Loucy (cell line): ENCODE measurements around the gene MRPL24.

Experiments
- H2AFZ ChIP-seq: fragments of 200-600 bp; sonication (generic); 2 replicates; pipeline ENCODE4 v1.6.0; 2016; ENCODE audit warnings: antibody characterized with exemption, mild to moderate bottlenecking, low read length, moderate library complexity
- H3F3A ChIP-seq: fragments of 200-600 bp; 2 replicates; pipeline ENCODE4 v1.6.0; 2016; ENCODE audit warnings: antibody characterized with exemption, low read depth, mild to moderate bottlenecking
- H3K27me3 ChIP-seq: fragments of 200-600 bp; sonication (generic); 2 replicates; pipeline ENCODE4 v1.6.1; 2014; ENCODE audit warnings: low read length, mild to moderate bottlenecking; ENCODE audit not compliant: insufficient read depth, poor library complexity, severe bottlenecking
- H3K36me3 ChIP-seq: fragments of 200-600 bp; sonication (generic); 2 replicates; pipeline ENCODE4 v1.6.1; 2016; ENCODE audit warnings: low read length; ENCODE audit not compliant: insufficient read depth
- H3K4me1 ChIP-seq: fragments of 200-600 bp; sonication (generic); 2 replicates; pipeline ENCODE4 v1.5.1; 2014; ENCODE audit warnings: low read length, mild to moderate bottlenecking; ENCODE audit not compliant: insufficient read depth, poor library complexity, severe bottlenecking
- H3K4me2 ChIP-seq: fragments of 200-600 bp; sonication (generic); 2 replicates; pipeline ENCODE4 v1.6.0; 2014; ENCODE audit warnings: antibody characterized with exemption, low read length, low read depth, mild to moderate bottlenecking; ENCODE audit not compliant: poor library complexity, severe bottlenecking
- H3K4me3 ChIP-seq: fragments of 200-600 bp; sonication (generic); 2 replicates; pipeline ENCODE4 v1.5.1; 2014; ENCODE audit warnings: low read length, mild to moderate bottlenecking, mixed read lengths; ENCODE audit not compliant: poor library complexity, severe bottlenecking
- H3K79me2 ChIP-seq: fragments of 200-600 bp; sonication (generic); 2 replicates; pipeline ENCODE4 v1.6.1; 2014; ENCODE audit warnings: low read length; ENCODE audit not compliant: insufficient read depth
- H3K9ac ChIP-seq: fragments of 200-600 bp; sonication (generic); 2 replicates; pipeline ENCODE4 v1.6.0; 2014; ENCODE audit warnings: mild to moderate bottlenecking, low read depth, low read length, moderate library complexity; ENCODE audit not compliant: poor library complexity, severe bottlenecking
- H3K9me2 ChIP-seq: fragments of 200-600 bp; sonication (generic); replicated peaks from 2 replicates; pipeline ENCODE4 v1.6.1; 2016; ENCODE audit warnings: low read depth, low read length, mixed read lengths
- H3K9me3 ChIP-seq: fragments of 200-600 bp; sonication (generic); 2 replicates; pipeline ENCODE4 v1.6.1; 2014; ENCODE audit warnings: mild to moderate bottlenecking, antibody characterized with exemption, low read length, low read depth; ENCODE audit not compliant: insufficient read depth
- H4K20me1 ChIP-seq: fragments of 200-600 bp; sonication (generic); 2 replicates; pipeline ENCODE4 v1.6.0; 2014; ENCODE audit warnings: antibody characterized with exemption, low read length, mild to moderate bottlenecking; ENCODE audit not compliant: insufficient read depth, poor library complexity, severe bottlenecking
- EZH2phosphoT487 ChIP-seq: fragments of 200-600 bp; IDR thresholded peaks from 2 replicates; pipeline ENCODE4 v1.6.1; 2018; ENCODE audit warnings: antibody characterized with exemption, mild to moderate bottlenecking, moderate library complexity, borderline replicate concordance
- TF ChIP-seq, protein P1 (sequence below): fragments of 200-600 bp; sonication (generic); conservative IDR thresholded peaks from 2 replicates; pipeline ENCODE4 v1.5.1; 2014; ENCODE audit warnings: mild to moderate bottlenecking, antibody characterized with exemption, low read length

MRPL24 gene

DNA sequence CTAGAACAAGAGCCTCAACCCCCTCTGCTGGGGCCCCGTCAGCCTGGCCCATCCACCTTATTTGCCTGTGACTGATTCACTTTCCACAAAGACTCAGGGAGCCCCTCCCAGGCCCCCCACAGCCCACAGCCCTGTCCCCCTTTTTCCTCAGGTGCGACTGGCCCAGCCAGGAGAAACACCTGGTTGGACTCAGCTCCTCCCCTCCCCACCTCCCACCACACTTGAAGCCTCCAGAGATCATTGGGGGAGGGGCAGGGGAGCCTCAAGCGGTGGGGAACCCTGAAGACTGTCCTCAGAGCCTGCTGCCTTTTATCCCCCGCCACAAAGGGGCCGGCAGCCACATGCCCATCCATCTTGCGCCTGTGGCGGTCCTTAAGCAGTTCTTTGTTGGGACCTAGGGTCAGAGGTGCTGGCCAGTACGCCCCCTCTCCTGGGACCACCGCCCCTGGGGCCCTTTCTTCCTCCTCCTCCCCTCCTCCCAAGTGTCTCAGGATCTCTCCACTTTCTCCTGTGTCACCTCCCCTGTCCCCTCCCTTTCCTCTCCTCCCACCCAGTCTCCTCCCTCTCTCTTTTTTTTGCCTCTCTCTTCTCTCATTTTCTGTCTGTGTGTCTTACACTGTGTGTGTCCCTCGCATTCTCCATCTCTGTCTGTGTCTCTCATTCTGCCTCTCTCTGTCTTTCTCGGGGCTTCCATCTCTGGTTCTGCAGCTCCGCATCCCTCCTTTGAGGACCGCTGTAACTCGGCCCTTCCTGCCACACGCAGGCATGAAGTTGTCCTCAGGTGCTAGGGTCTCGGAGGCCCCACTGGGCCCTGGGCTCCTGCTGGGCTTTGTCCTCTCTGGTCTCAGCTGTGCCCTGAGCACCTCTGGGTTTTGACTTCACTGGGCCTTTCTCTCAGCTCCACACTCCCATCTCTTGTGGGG, 47.7 kb downstream of the MRPL24 start:
- Histone ChIP-seq H2AFZ (no peak overlapping the region; the same call in 1 of the 2 replicates), H3F3A (no peaks in the 10 kb centered on the region), H3K27me3 (no peaks in the 10 kb centered on the region), H3K36me3 (no peaks in the 10 kb centered on the region), H3K4me1 (peaks cover 21% of the 10 kb centered on the region), H3K9me3 (no peaks in the 10 kb centered on the region), H3K79me2 (no peaks in the 10 kb centered on the region), H3K9me2 (no peaks in the 10 kb centered on the region), H3K9ac (no peak overlapping the region), H4K20me1 (no peaks in the 10 kb centered on the region), H3K4me2 (no peak overlapping the region), H3K4me3 (no peak overlapping the region)
- TF ChIP-seq, protein P1, sequence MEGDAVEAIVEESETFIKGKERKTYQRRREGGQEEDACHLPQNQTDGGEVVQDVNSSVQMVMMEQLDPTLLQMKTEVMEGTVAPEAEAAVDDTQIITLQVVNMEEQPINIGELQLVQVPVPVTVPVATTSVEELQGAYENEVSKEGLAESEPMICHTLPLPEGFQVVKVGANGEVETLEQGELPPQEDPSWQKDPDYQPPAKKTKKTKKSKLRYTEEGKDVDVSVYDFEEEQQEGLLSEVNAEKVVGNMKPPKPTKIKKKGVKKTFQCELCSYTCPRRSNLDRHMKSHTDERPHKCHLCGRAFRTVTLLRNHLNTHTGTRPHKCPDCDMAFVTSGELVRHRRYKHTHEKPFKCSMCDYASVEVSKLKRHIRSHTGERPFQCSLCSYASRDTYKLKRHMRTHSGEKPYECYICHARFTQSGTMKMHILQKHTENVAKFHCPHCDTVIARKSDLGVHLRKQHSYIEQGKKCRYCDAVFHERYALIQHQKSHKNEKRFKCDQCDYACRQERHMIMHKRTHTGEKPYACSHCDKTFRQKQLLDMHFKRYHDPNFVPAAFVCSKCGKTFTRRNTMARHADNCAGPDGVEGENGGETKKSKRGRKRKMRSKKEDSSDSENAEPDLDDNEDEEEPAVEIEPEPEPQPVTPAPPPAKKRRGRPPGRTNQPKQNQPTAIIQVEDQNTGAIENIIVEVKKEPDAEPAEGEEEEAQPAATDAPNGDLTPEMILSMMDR, result no peak
- no peak for TF ChIP-seq EZH2phosphoT487

DNA sequence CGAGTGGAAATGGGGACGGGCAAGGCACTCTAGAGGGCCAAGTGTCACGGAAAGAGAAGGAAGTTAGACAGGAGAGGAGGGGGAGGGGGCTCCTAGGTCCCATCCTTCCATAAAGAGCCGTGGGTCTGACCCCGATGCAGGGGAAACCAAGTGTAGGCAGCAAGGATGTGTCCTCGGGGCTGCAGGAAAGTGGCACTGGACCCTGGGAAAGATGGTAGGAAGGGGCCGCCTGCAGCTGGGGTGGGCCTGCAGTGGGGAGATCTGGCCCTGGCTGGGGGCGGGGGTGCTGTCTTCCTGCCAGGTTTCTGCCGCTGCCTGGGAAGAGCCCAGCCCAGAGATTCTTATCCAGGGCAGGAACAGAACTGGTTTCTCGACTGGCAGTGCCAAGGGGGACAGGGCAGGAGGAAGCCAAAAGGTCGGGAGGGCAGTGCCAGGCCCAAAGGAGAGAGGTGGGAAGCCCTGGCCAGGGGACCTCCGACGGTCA, 48.4 kb downstream of the MRPL24 start:
- Histone ChIP-seq H3K4me1 (peaks cover 21% of the 10 kb centered on the region), H3K9me2 (no peaks in the 10 kb centered on the region), H3F3A (no peaks in the 10 kb centered on the region), H3K79me2 (no peaks in the 10 kb centered on the region), H3K36me3 (no peaks in the 10 kb centered on the region), H3K27me3 (no peaks in the 10 kb centered on the region), H3K4me2 (no peak overlapping the region), H4K20me1 (no peaks in the 10 kb centered on the region), H3K9ac (no peak overlapping the region), H3K4me3 (no peak overlapping the region), H3K9me3 (no peaks in the 10 kb centered on the region), H2AFZ (no peak overlapping the region)
- no peak for TF ChIP-seq EZH2phosphoT487
- TF ChIP-seq, protein P1, result no peak

DNA sequence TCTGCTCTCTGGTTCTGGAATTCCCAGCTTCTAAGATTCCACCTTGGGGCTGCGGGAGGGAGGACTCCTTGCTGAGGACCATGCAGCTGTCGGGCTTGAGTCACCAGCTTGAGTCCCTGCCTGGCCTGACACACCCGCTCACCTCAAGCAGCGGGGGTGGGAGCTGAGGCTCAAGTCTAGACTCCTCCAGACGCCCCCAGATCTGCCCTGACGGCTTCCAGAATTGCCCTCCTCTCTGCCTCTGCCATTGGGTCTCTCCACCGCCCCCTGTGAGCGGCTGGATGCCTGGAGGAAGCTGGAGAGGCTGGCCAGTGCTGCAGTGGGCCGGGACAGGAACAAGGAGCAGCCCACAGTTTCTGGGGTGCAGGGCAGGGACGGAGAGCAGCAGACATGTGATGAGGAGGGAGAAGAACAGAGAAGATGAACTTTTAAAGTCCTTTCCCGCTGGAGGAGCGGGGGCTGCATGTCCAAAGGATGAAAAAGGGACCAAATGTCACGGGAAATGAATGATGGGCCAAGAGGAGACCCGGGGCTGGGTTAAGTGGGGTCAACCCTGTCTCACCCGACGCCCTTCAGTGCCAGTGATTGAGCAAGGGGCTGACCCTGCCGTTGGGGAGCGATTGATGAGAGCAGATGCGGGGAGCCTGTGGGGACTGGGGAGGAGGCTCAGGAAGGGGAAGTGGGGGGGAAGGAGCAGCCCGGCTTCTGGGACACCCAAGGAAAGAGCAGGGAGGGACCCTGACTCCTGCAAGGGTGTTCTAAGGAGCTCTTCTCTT, 49.0 kb downstream of the MRPL24 start:
- no peaks in the 10 kb centered on the region for H3K9me2 ChIP-seq
- no peaks in the 10 kb centered on the region for H3K79me2 ChIP-seq
- TF ChIP-seq, protein P1, result no peak
- no peak for TF ChIP-seq EZH2phosphoT487
- no peak overlapping the region for H2AFZ ChIP-seq
- no peak overlapping the region for H3K4me3 ChIP-seq
- no peaks in the 10 kb centered on the region for H3K9me3 ChIP-seq
- no peaks in the 10 kb centered on the region for H3F3A ChIP-seq
- no peaks in the 10 kb centered on the region for H3K27me3 ChIP-seq
- H4K20me1 ChIP-seq, result no peaks in the 10 kb centered on the region
- no peaks in the 10 kb centered on the region for H3K36me3 ChIP-seq
- no peak overlapping the region for H3K9ac ChIP-seq
- H3K4me2 ChIP-seq, result no peak overlapping the region
- peaks cover 21% of the 10 kb centered on the region for H3K4me1 ChIP-seq
